Measurements from ENCODE around the gene RIBC1.
"Not testable (repeated sequence)": the region's sequence is repeated elsewhere in the genome, so short reads cannot be mapped to it uniquely, and the experiment has no call there.

RIBC1 gene

GRCh38 chrX:53437206-53437605 lies 14.5 kb downstream of the RIBC1 start:
- no peak for DNase-seq

- DNase-seq = no peak
Measured at GRCh38 chrX:53438174-53438831, 15.6 kb downstream of the RIBC1 start.

GRCh38 chrX:53438832-53439230 lies 16.2 kb downstream of the RIBC1 start:
- no peak for DNase-seq

- DNase-seq = peak; percentile 45 to 73
Measured at GRCh38 chrX:53440101-53440500, 17.4 kb downstream of the RIBC1 start.

GRCh38 chrX:53440621-53441517 lies 18.2 kb downstream of the RIBC1 start:
- peak; percentile 18 to 57 for DNase-seq

- peak; percentile 94 to 96 for DNase-seq
Measured at GRCh38 chrX:53441531-53442321, 19.1 kb downstream of the RIBC1 start.

GRCh38 chrX:53442322-53442631 lies 19.6 kb downstream of the RIBC1 start:
- no peak for DNase-seq

- DNase-seq = peak; percentile 48 to 53
Measured at GRCh38 chrX:53445977-53446376, 23.3 kb downstream of the RIBC1 start.

- DNase-seq = no peak
Measured at GRCh38 chrX:53447441-53447840, 24.8 kb downstream of the RIBC1 start.

- DNase-seq = no peak
Measured at GRCh38 chrX:53449632-53450031, 27.0 kb downstream of the RIBC1 start.

- no peak for DNase-seq
Measured at GRCh38 chrX:53452812-53453211, 30.1 kb downstream of the RIBC1 start.

GRCh38 chrX:53456254-53456653 lies 33.6 kb downstream of the RIBC1 start:
- no peak for DNase-seq

GRCh38 chrX:53458082-53458481 lies 35.4 kb downstream of the RIBC1 start:
- peak in 1 of 2 experiments; percentile 10 for DNase-seq

GRCh38 chrX:53468659-53469058 lies 46.0 kb downstream of the RIBC1 start:
- not testable (repeated sequence) for DNase-seq

- DNase-seq = no peak
Measured at GRCh38 chrX:53471346-53471745, 48.7 kb downstream of the RIBC1 start.

GRCh38 chrX:53474707-53475106 lies 52.0 kb downstream of the RIBC1 start:
- DNase-seq = no peak

- no peak for DNase-seq
Measured at GRCh38 chrX:53476371-53476770, 53.7 kb downstream of the RIBC1 start.

- no peak for DNase-seq
Measured at GRCh38 chrX:53479301-53479700, 56.6 kb downstream of the RIBC1 start.

All from NCI-H524 (cell line).